ENCODE results near the gene JPH2. TPM values are rescaled to one million over a fixed set of nuclear protein-coding genes. Genes with fewer than 3 reads are reported as not detected.

Gene JPH2
- total and polyA plus RNA-seq, 9 donors, result 0.48 to 27.4 (median 3.0) TPM

DNA sequence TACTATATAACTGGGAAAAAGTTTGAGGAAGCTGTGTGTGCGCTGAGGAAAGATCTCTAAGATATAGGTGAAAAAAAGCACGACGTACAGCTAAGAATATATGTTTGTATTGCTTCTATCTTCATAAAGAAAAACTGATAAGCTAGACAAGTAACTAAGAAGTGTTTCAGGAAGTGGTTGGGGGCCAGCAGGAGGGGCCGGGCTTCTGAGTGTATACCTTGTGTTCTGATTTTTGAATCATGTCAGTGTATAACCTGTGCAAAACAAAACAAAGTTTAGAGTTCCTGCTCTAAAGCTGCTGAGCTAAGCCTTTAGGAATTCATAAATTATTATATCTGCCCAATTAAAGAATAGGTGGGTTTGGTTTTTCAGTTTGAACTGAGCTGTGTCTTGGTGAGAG, 31.5 kb upstream of the JPH2 start:
- no peak overlapping the region for H3K27ac ChIP-seq
- 57 to 60% (median 59%) methylated on average over 4 of the region's 4 CpGs for WGBS, 3 donors
- peaks cover 3% of the 10 kb centered on the region for H3K4me1 ChIP-seq (ENCODE audit: insufficient read depth)
- no peaks in the 10 kb centered on the region for H3K27me3 ChIP-seq
- no peak overlapping the region for H3K4me3 ChIP-seq
- no peaks in the 10 kb centered on the region for H3K36me3 ChIP-seq
- intact Hi-C loops (cut with DNase I), result loop anchor here (5.0 to 10.0 kb wide), 6 partner anchors 94 to 396 kb away; partner anchors contain the start of gene FITM2 (in 1 of the 4)
- H3K9me3 ChIP-seq, result no peaks in the 10 kb centered on the region
- no peak for TF ChIP-seq POLR2A (IDR thresholded peaks at IDR 0.05)
- TF ChIP-seq, protein P1, sequence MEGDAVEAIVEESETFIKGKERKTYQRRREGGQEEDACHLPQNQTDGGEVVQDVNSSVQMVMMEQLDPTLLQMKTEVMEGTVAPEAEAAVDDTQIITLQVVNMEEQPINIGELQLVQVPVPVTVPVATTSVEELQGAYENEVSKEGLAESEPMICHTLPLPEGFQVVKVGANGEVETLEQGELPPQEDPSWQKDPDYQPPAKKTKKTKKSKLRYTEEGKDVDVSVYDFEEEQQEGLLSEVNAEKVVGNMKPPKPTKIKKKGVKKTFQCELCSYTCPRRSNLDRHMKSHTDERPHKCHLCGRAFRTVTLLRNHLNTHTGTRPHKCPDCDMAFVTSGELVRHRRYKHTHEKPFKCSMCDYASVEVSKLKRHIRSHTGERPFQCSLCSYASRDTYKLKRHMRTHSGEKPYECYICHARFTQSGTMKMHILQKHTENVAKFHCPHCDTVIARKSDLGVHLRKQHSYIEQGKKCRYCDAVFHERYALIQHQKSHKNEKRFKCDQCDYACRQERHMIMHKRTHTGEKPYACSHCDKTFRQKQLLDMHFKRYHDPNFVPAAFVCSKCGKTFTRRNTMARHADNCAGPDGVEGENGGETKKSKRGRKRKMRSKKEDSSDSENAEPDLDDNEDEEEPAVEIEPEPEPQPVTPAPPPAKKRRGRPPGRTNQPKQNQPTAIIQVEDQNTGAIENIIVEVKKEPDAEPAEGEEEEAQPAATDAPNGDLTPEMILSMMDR (IDR thresholded peaks at IDR 0.05), result no peak
- no peak for TF ChIP-seq EP300 (IDR thresholded peaks at IDR 0.05)
- DNase-seq, result no peak

DNA sequence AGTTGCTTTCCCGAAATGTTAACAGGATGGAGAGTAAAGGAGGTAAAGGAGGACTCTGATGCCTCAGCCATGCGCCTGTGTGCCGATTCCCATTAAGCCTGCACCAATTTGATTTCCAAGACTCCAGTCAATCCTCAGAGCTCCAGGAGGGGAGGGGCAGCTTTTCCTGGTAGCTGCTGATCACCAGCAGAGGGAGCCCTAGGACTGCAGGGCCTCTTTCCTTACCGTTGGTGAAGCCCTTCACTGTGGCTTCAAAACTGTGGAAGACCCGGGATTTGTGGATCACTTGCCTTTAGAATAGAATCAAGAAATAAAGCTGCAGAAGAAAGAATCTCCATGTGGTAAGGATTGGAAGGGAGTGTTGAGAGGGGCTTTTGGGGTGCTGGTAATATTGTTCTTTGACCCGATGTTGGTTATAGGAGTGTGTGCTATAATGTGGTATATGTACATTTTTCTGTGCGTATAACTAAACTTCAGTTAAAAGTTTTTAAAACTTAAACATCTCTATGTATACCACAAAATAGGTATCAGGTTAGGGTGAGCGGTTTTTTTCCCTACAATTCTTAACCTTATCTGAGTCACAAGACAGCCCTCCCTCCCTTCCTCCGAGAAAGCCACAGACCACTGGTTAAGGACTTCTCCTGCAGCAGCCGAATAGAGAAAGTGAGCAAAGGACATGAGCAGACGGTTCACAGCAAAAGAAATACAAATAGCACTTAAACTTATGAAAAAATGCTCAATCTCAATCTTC, 30.5 kb upstream of the JPH2 start:
- intact Hi-C loops (cut with DNase I), result loop anchor here (1.0 to 10.0 kb wide), 8 partner anchors 93 to 397 kb away; partner anchors contain the start of gene FITM2 (in 3 of the 4)
- Histone ChIP-seq H3K9me3 (no peaks in the 10 kb centered on the region), H3K36me3 (no peaks in the 10 kb centered on the region), H3K27ac (no peak overlapping the region), H3K4me1 (ENCODE audit: insufficient read depth) (peaks cover 3% of the 10 kb centered on the region), H3K27me3 (no peaks in the 10 kb centered on the region), H3K4me3 (no peak overlapping the region)
- DNase-seq, result peak; percentile 49 to 63 (median 59)
- 59 to 60% (median 59%) methylated on average over 11 of the region's 11 CpGs for WGBS, 3 donors
- TF ChIP-seq EP300 (IDR thresholded peaks at IDR 0.05) (no peak), POLR2A (IDR thresholded peaks at IDR 0.05) (no peak)
- TF ChIP-seq, protein P1 (IDR thresholded peaks at IDR 0.05), result peak; percentile 34 to 60 (median 43)

DNA sequence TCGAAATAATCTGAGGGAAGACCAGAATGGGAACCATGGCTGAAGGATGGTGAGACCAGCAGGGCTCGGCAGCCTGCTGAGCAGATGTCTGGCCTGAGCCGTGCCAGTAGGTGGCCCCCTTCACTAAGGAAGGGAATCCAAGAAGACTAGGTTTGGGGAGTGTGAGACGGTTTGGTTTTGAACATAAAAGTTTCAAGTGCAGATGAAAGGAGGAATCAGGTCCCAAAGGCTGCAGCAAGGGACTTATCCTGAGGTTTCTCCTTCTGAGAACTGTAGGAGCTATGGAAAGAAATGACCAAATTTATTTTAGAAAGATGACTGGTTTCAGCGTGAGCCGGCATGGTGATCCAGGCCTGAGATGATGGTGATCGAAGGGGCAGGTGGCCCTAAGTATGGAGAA, 28.1 kb upstream of the JPH2 start:
- Histone ChIP-seq H3K27me3 (no peaks in the 10 kb centered on the region), H3K4me3 (no peak overlapping the region), H3K36me3 (no peaks in the 10 kb centered on the region), H3K4me1 (ENCODE audit: insufficient read depth) (peaks cover 3% of the 10 kb centered on the region), H3K27ac (no peak overlapping the region), H3K9me3 (no peaks in the 10 kb centered on the region)
- TF ChIP-seq EP300 (IDR thresholded peaks at IDR 0.05), result no peak
- TF ChIP-seq, protein P1 (IDR thresholded peaks at IDR 0.05), result peak; percentile 56 to 59 (median 57)
- intact Hi-C loops (cut with DNase I), result loop anchor here (5.0 to 10.0 kb wide), 6 partner anchors 97 to 400 kb away; partner anchors contain the start of gene FITM2 (in 1 of the 4)
- DNase-seq, result peak; percentile 71 to 81 (median 78)
- WGBS, 3 donors, result 43 to 50% (median 44%) methylated on average over 7 of the region's 7 CpGs

DNA sequence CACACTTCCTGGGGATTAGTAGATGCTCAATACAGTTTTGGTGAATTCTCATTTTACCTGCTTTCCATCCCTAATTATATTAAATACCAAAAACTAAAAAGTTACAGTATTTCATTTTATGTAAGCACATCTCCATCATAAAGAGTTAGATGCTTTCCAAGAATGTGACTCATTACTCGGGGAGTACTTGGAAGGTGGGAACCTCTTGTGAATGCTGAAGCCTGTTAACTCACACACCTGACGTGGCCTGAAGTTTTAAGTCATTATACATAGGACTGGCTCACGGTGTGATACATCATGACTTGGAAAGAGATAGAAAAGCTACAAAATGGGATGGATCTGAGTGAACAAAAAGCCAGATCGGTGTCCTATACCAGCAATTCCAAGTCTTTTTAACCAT, 25.8 kb upstream of the JPH2 start:
- intact Hi-C loops (cut with DNase I), result loop anchor here in 3 of 4 donors (5.0 to 10.0 kb wide), 4 partner anchors 100 to 402 kb away; partner anchors contain the start of gene FITM2 (in 1 of the 3)
- Histone ChIP-seq H3K4me3 (no peak overlapping the region), H3K27ac (no peak overlapping the region), H3K4me1 (ENCODE audit: insufficient read depth) (peaks cover 1% of the 10 kb centered on the region), H3K36me3 (no peaks in the 10 kb centered on the region), H3K9me3 (no peaks in the 10 kb centered on the region), H3K27me3 (no peaks in the 10 kb centered on the region)
- WGBS, 3 donors, result 65 to 77% (median 77%) methylated on average over 4 of the region's 4 CpGs
- no peak for DNase-seq
- no peak for TF ChIP-seq POLR2A (IDR thresholded peaks at IDR 0.05)
- TF ChIP-seq, protein P1 (IDR thresholded peaks at IDR 0.05), result no peak
- TF ChIP-seq EP300 (IDR thresholded peaks at IDR 0.05), result no peak
